ENCODE measurements around the gene CDON. TPM values are rescaled to one million over a fixed set of nuclear protein-coding genes. Genes with fewer than 3 reads are reported as not detected.

The CDON gene
- total RNA-seq, 1 donor from 2014 or later, result 29.4 TPM

- H3K4me3 Mint-ChIP-seq (ENCODE audit: unreplicated experiment), result peak overlapping the region; percentile 82
- H3K27me3 Mint-ChIP-seq (ENCODE audit: unreplicated experiment), result peaks cover 58% of the 10 kb centered on the region
- peaks cover 17% of the 10 kb centered on the region for H3K4me1 Mint-ChIP-seq (ENCODE audit: unreplicated experiment)
- peak overlapping the region; percentile 70 for H3K27ac Mint-ChIP-seq (ENCODE audit: unreplicated experiment)
- H3K9me3 Mint-ChIP-seq (ENCODE audit: unreplicated experiment), result no peaks in the 10 kb centered on the region
- H3K36me3 Mint-ChIP-seq (ENCODE audit: unreplicated experiment), result peaks cover 9% of the 10 kb centered on the region
- TF ChIP-seq, protein P1, sequence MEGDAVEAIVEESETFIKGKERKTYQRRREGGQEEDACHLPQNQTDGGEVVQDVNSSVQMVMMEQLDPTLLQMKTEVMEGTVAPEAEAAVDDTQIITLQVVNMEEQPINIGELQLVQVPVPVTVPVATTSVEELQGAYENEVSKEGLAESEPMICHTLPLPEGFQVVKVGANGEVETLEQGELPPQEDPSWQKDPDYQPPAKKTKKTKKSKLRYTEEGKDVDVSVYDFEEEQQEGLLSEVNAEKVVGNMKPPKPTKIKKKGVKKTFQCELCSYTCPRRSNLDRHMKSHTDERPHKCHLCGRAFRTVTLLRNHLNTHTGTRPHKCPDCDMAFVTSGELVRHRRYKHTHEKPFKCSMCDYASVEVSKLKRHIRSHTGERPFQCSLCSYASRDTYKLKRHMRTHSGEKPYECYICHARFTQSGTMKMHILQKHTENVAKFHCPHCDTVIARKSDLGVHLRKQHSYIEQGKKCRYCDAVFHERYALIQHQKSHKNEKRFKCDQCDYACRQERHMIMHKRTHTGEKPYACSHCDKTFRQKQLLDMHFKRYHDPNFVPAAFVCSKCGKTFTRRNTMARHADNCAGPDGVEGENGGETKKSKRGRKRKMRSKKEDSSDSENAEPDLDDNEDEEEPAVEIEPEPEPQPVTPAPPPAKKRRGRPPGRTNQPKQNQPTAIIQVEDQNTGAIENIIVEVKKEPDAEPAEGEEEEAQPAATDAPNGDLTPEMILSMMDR (IDR thresholded peaks at IDR 0.05), result peak; percentile 60
- no peak for DNase-seq (ENCODE audit: extremely low spot score, unreplicated experiment)
These were observed 673 bp downstream of the CDON start for GRCh38 chr11:126061707-126062678.

DNA sequence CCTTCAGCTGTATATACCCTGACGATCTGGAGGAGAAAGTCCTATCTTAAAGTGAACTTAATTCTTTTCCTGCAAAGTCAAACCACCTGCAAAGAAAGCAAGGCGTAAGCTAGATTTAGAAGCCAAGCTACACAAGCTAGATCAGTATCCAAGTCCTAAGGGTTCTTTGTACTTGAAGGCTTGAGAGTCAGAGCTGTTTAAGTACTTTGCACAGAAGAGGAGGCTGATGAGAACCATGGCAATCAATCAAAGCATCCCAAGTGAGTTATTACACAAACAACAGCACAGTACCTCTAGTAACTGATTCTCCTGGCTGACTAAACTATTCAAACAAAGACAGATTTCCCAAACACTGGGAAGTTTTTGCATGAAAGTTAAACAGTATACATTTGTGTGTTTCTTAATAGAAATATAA is 1.9 kb downstream of the CDON start:
- Mint-ChIP-seq H3K27me3 (ENCODE audit: unreplicated experiment) (peaks cover 66% of the 10 kb centered on the region), H3K27ac (ENCODE audit: unreplicated experiment) (no peak overlapping the region), H3K4me1 (ENCODE audit: unreplicated experiment) (peaks cover 17% of the 10 kb centered on the region), H3K36me3 (ENCODE audit: unreplicated experiment) (peaks cover 9% of the 10 kb centered on the region), H3K9me3 (ENCODE audit: unreplicated experiment) (no peaks in the 10 kb centered on the region), H3K4me3 (ENCODE audit: unreplicated experiment) (peak overlapping the region; percentile 32)
- TF ChIP-seq, protein P1 (IDR thresholded peaks at IDR 0.05), result no peak
- no peak for DNase-seq (ENCODE audit: extremely low spot score, unreplicated experiment)

GRCh38 chr11:126059238-126059781 is 3.4 kb downstream of the CDON start:
- DNase-seq (ENCODE audit: extremely low spot score, unreplicated experiment), result no peak

DNA sequence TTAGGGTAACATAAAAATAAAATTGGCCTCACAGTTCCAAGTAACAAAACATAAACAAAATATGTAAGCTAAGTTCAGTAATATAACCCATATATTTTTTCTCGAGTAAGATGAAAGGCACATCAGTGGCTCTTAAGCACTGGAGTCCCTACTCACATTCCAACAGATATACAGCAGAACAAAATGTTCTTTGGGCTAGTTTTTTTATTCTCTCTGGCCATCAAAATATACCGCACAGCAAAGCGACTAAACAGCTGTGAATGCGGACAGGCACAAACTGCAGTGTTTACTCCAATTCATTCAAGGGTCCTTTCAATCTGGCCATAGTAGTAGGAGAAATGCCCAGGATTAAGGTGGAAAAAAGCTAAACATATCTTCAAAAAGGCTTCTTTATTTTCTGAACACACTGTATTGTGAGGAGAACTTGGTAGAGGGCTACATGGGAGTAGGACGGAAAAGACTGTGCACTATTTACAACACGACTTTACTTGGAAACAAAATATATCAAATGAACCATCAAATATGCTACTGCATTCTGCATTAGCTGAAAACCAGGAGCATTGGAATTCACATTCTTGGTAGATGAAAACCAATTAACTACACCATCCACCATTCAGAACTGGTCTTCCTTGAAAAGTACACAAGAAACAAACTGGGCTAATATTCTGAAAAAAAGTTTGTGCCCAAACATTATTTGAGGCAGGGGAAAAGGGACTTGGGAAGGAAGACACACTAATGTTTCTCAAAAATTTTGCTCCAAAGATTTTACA is 4.4 kb downstream of the CDON start:
- peaks cover 16% of the 10 kb centered on the region for H3K4me1 Mint-ChIP-seq (ENCODE audit: unreplicated experiment)
- no peak overlapping the region for H3K4me3 Mint-ChIP-seq (ENCODE audit: unreplicated experiment)
- H3K9me3 Mint-ChIP-seq (ENCODE audit: unreplicated experiment), result no peaks in the 10 kb centered on the region
- peaks cover 9% of the 10 kb centered on the region for H3K36me3 Mint-ChIP-seq (ENCODE audit: unreplicated experiment)
- H3K27me3 Mint-ChIP-seq (ENCODE audit: unreplicated experiment), result peaks cover 67% of the 10 kb centered on the region
- no peak overlapping the region for H3K27ac Mint-ChIP-seq (ENCODE audit: unreplicated experiment)
- TF ChIP-seq, protein P1 (IDR thresholded peaks at IDR 0.05), result no peak
- DNase-seq (ENCODE audit: extremely low spot score, unreplicated experiment), result no peak

More at GRCh38 chr11:126059238-126059781, 3.4 kb downstream of the CDON start:
- H3K9me3 Mint-ChIP-seq (ENCODE audit: unreplicated experiment), result no peaks in the 10 kb centered on the region
- TF ChIP-seq, protein P1 (IDR thresholded peaks at IDR 0.05), result no peak
- H3K27ac Mint-ChIP-seq (ENCODE audit: unreplicated experiment), result no peak overlapping the region
- no peak overlapping the region for H3K4me3 Mint-ChIP-seq (ENCODE audit: unreplicated experiment)
- H3K4me1 Mint-ChIP-seq (ENCODE audit: unreplicated experiment), result peaks cover 17% of the 10 kb centered on the region
- H3K27me3 Mint-ChIP-seq (ENCODE audit: unreplicated experiment), result peaks cover 64% of the 10 kb centered on the region
- H3K36me3 Mint-ChIP-seq (ENCODE audit: unreplicated experiment), result peaks cover 9% of the 10 kb centered on the region

Data from osteocyte (in vitro differentiated cells).